Ecto neural progenitor cell (in vitro differentiated cells): Measurements from ENCODE around the gene RPL10.

Source experiments
- DNase-seq: peaks from one replicate; pipeline ENCODE4 v3.0.0-alpha.2; 2018; ENCODE audit warnings: low spot score

Gene RPL10

DNA sequence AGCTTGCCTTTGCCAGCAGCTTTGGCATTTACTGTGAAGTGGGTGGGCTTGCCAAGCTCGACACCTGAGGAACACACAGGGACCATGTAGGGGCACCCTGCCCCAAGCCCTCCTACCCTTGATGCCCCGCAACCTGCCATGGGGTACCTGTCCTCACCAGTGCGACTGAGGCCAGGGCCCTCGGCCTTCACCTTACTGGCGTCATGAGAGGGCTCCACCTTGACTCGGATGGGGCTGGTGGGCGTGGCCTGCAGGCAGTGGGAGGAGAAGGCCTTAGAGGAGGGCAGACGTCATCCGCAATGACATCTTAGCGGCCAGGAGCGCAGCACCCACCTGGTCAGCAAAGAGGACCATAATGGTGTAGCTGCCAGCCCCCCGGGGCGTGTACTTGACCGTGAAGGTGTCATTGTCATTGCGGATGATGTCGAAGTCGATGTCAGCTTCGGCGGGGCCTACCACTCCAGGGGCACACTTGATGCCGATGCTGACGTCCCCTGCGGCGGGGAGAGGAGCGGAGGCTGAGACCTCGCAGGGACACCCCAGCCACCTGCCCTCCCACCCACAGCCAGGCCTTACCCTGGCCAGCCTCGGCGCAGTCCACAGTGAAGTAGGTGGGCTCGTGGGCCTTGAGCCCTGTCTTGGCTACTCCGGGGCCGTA lies 36.0 kb upstream of the RPL10 start:
- DNase-seq, result no peak

- no peak for DNase-seq
These were observed 34.3 kb upstream of the RPL10 start for GRCh38 chrX:154363706-154364439.

- no peak for DNase-seq
These were observed 33.1 kb upstream of the RPL10 start for GRCh38 chrX:154365052-154365600.

GRCh38 chrX:154365997-154366665 lies 32.0 kb upstream of the RPL10 start:
- DNase-seq, result no peak

GRCh38 chrX:154366666-154367055 lies 31.5 kb upstream of the RPL10 start:
- no peak for DNase-seq

GRCh38 chrX:154367474-154368308 lies 30.5 kb upstream of the RPL10 start:
- no peak for DNase-seq

DNA sequence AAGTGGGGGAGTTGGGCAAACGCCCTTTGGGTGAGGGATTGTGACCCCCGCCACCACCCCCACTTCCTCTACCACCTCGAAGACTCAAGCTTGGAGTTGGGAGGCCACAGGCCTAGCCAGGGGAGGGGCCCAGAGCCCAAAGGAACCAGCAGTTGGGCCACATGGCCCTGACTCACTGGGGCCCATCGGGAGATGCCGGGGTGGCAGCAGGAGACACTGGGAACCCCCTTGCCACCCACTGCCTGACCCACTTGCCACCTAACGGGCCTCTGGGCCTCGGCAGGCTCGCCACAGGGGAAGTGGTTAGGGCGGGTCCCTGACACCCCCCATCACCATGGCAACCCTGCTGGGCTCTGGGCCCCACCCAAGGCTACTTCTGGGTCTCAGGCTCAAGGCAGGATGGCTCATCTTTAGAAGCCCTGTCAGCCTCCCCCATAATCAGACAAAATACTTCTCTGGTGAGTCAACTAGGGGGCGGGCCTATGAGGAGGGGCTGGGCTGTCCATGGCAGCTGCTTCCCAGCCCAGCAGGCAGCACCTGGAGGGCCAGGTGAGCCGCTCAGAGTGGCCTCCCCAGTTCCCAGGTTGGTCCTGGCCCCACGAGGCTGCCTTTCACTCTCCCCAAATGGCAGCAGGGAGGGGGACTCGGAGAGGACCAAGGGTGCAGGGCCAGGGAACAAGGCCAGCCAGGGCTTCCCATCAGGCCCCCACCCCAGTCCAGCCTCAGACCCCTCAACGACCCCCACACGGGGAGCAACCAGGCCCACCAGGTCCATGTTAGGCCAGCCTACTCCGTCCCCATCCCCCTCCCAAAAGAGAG lies 29.3 kb upstream of the RPL10 start:
- DNase-seq, result no peak

DNA sequence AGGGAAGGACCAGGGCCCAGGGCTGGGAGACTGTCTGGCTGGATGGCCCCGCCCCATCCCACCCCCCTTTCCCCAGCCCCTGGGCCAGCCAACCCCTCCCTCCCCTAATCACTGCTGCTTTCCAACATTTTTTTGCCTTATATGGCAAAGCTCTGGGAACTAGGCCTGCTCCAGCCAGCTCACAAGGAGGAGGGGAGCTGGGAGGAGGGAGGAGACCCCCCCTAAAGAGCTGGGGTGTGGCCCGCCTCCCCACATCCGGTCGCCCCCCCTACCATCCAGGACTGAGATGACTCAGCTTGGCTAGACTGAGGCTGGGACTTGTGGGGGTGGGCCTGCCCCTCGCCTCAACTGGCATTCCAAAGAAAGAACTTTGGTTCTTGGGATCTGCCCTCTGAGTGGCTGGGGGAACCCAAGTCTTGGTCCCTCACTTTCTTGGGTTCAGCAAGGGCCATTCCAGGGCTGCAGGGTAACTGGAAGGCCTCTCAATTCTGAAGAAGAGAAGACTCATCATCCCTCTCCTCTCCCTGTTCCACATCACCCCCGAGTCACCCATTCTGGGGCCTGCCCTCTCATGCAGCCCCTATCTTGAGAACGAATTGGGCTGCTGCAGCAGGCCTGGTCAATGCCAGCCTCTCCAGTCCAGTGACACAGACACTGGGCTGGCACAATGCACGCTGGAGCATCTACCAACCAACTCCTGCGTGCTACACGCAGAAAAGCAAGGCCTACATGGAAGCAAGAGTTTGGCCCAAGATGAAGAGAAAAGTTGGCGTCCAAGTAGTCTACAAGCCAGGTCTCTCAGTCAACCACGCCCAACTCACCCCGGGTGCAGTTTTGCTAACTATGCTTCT lies 28.5 kb upstream of the RPL10 start:
- peak; percentile 82 for DNase-seq

DNA sequence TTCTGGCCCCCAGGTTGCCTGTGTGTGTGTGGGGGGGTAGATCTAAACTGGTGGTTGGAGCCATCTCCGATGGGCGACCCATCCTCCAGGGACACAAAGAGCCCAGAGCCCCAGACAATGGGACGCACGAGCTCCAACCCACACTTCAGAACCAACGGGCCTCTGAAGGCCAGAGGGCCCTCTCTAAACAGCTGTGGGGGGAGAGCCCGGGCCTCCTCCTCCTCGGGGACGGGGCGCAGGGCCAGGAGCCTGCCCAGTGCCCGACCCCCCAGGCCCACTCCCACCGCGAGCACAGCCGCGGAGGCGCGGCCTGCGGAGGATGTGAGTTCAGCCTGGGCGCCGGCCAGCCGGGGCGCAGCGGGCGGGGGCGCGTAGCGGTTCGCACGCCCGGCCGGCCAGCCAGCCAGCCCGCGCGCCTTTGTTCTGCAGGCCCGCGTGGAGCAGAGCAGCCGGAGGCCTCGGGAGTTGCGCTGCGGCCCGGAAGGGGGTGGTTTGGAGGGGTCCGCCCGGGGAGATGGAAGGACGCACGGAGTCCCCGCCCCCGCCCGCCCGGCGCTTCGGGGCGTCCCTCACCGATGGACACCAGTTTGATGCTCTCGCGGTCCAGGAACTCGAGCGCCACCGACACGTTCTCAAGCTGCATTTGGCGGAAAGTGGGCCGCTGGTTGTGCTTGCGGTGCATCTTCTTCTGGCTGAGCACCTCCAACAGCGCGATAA lies 27.7 kb upstream of the RPL10 start:
- no peak for DNase-seq

- DNase-seq, result peak; percentile 88
These were observed 27.0 kb upstream of the RPL10 start for GRCh38 chrX:154371017-154371788.

DNA sequence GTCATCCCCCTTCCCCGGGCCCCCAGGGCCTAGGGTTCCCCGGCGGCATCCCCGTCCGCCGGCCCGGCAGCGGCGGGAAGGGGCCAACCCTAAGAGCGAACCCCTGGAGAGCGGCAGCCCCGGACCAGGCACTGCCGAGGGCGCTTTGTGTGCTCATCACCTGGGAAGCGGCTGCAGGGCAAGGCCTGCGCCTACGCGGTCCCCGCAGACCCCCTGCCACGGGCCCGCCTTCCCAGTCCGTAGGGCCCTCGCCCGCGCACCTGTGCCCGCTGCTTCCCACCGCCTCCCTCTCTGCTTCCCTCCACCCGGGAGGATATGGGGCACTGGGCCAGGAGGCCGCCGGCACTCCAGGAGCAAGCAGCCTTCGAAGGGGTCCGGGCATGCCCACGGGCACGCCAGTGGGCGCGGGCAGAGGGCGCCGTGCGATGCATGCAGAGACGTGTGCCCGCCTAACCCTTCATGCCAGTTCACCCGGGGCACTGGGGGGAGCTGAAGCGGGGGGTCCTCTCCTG lies 26.3 kb upstream of the RPL10 start:
- DNase-seq, result no peak

DNA sequence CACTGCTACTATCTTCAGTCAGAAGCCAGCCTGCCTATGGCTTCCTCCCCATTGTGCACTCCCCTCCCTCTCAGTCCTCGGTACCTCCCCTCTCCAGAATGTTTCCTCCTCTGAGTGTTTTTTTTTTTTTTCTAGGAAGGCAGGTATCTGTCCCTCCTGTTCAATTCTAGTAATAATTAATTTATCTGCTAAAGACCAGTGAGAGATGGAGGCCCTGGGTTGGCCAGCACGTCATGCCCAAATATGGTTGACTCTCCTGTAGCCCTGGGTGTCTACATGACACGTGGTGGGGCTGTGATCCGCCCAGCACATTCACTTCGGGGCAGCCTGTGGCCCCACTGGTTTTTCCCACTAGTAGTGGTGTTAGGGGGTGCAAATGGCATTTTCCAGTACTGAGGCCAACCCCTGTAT lies 25.6 kb upstream of the RPL10 start:
- no peak for DNase-seq

- peak; percentile 77 for DNase-seq
These were observed 24.6 kb upstream of the RPL10 start for GRCh38 chrX:154373340-154374306.

GRCh38 chrX:154374313-154375155 lies 23.6 kb upstream of the RPL10 start, which contains the start of gene FLNA:
TSS of gene FLNA (minus strand) at chrX:154374634. CDS start at chrX:154371245, 3,389 bp downstream.
- peak; percentile 68 for DNase-seq

DNA sequence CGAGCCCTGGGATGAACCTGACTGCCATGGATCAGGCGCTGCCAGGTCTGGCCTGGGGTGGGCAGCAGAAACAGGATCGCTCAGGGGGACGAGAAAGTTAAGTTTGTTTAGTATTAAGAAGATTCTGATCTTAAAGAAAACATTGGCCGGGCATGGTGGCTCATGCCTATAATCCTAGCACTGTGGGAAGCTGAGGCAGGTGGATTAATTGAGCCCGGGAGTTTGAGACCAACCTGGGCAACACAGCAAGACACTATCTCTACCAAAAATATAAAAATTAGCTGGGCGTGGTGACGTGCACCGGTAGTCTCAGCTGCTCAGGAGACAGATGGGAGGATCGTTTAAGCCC lies 23.0 kb upstream of the RPL10 start:
- no peak for DNase-seq

DNA sequence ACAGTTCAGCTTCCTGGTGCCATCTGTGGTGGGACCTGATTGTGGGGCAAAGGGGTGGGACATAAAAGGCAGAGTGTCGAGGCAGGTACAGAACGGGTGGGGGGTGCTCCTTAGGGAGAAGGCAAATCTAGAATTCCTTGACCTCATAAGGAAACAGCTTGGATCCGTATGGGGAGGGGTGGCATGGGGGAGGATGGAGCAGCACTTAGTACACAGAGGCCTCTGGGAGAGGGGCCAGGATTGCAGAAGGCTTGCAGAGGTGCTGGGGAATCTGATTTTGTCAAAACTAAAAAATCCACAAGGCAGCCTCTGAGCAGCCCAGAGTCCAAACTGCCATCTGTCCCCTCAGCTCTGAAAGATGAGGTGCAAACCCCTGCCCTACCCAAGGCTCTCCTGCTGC lies 21.4 kb upstream of the RPL10 start:
- no peak for DNase-seq
